Stimulated activated CD4-positive, alpha-beta T cell treated with anti-CD3 and anti-CD28 coated beads, Interleukin-12 subunit alpha, Interleukin-12 subunit beta, amount 100 ng/mL, for 4 hours (primary cell): Measurements from ENCODE around the gene SLC5A4.
"Not testable (repeated sequence)": the region's sequence is repeated elsewhere in the genome, so short reads cannot be mapped to it uniquely, and the experiment has no call there.

Experiments used
- DNase-seq: peaks from one replicate; pipeline ENCODE4 v3.0.0-alpha.2; 2020

Gene SLC5A4

GRCh38 chr22:32199341-32199740 lies 55.8 kb downstream of the SLC5A4 start:
- no peak for DNase-seq

DNA sequence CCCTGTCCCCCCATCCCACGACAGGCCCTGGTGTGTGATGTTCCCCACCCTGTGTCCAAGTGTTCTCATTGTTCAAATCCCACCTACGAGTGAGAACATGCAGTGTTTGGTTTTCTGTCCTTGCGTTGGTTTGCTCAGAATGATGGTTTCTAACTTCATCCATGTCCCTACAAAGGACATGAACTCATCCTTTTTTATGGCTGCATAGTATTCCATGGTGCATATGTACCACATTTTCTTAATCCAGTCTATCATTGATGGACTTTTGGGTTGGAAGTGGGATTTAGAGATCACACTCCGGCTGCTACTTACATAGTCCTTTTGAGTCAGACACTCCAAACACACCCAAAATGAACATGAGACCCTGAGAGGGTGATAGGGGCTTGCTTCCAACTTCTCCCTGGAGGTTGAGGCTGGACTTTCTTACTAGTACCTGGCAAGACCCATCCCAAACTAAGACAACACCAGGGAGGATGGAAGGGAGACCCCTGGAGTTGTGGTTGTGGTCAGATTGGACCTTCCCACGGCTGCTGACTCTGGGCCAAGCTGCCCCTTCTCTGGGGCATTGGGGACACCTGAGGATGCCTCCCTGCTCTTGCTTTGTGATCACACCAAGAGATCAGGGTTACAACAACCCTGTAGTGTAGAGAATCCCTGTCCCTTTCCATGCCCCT lies 57.5 kb downstream of the SLC5A4 start:
- DNase-seq = not testable (repeated sequence)

GRCh38 chr22:32195900-32196299 lies 59.2 kb downstream of the SLC5A4 start:
- DNase-seq = not testable (repeated sequence)

GRCh38 chr22:32193346-32193745 lies 61.8 kb downstream of the SLC5A4 start:
- not testable (repeated sequence) for DNase-seq

DNA sequence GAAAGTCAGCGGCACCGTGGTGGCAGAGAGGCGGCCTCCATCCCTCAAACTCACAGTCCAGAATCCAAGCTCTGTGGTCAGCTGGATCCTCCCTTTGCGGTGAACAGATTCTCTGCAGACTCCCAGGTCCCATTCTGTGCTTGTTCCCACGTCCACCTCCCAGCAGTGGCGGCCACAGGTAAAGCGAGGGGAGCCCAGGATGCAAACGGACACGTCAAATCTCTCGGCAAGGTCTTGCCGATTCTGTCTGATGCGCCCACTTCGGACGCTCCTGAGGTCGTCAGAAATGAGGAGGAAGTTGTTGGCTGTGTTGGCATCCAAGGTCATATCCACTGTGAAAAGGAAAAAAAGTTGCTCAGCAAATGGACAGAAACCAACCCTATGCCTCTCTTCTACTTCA lies 64.1 kb downstream of the SLC5A4 start:
- not testable (repeated sequence) for DNase-seq

- DNase-seq = no peak
Observed at GRCh38 chr22:32185821-32186220, 69.3 kb downstream of the SLC5A4 start.

DNA sequence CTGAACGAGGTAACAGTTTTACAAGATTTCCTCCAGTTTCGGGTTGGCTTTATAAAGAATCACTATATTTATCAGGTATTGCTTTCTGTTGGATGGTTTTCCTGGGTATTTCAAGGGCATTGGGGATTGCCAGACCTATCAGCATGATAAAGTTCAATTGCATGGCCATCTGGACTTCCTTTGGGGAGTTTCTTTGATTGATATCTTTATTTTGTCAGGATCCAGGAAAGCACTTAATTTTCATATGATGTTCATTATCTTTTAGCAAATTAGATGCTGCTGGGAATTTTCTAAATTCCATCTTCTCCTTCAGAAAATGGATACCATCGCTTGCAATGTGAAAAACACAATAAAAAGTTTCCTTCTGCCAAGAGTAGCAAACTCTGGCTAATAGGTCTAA lies 71.5 kb downstream of the SLC5A4 start:
- DNase-seq = no peak

DNA sequence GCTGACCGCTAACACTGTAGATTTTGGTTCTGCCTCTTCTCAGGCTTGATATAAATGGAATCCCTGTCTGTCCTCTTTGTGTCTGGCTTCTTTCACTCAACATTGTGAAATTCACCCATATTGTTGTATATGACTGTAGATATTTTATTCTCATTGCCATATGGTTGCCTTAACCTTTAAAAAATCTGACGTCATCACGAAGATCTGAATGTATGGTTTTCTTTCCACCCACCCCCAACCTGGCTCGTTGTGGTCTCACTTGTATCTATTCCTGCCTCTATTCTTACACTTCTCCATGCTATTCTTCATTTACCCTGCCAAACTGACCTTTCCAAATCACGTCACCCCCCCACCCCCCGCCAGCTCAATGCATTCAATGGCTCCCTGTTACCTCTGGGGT lies 74.1 kb downstream of the SLC5A4 start:
- no peak for DNase-seq

DNA sequence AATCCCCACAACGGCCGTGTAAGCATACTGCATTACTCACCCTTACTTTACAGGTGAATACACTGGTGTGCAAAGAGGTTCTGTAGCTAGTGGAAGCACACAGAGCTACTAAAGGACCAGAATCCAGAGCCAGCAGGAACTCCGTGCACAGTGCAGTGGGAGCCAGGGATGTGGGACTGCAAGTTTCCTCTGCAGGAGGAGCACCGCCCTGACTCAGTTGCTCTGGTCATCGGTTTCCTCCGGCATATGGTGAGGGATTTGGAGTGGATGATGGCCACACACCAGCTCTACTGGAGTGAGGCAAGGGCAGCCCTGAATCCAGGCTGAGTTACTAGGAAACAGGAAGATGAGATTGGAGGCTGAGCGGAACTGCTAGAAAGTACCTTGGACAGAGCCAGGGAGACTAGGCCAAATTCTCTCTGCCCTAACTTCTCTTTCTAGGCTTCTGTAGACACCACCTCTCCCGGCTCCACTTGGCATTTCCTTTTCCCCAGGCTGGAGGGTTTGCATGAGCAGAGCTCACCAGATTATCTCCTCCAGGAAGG lies 77.9 kb downstream of the SLC5A4 start:
- DNase-seq = no peak

GRCh38 chr22:32175683-32176644 lies 79.2 kb downstream of the SLC5A4 start:
- peak; percentile 4 for DNase-seq

DNA sequence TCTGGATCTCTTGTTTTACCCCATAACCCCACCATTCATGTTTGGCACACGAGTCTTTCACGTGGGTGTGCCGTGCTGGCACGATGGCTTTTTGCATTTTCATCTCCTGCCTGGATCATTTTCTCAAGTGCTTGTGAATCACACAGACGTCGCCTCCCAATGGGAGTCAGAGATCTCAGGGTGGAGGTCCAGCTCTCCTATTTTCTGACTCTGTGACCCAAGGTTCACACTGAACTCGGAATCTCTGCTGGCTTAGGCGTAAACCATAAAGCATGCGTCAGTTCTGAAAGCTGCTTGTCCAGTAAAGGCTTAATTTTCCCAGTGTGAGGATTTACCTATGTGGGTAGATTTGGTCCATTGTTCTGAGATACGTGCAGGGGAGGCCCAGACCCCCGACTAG lies 80.0 kb downstream of the SLC5A4 start:
- no peak for DNase-seq
